Neural cell (in vitro differentiated cells): ENCODE results near the gene CCDC7. TPM values are rescaled to one million over a fixed set of nuclear protein-coding genes. Genes with fewer than 3 reads are reported as not detected.

ENCODE experiments used
- H2AFZ ChIP-seq: fragments of 200-600, 300-800 bp; sonication (generic), shearing (Covaris generic); 2 replicates; pipeline ENCODE4 v1.6.0; 2014; ENCODE audit warnings: low read depth, mild to moderate bottlenecking, antibody characterized with exemption, low read length, moderate library complexity
- H3F3A ChIP-seq: fragments of 200-600 bp; shearing (Covaris generic); 2 replicates; pipeline ENCODE4 v1.6.1; 2016; ENCODE audit warnings: mild to moderate bottlenecking, moderate library complexity, mixed read lengths, antibody characterized with exemption, low read length; ENCODE audit not compliant: insufficient read depth, poor library complexity, severe bottlenecking
- H3K27ac ChIP-seq: fragments of 200-600, 300-800 bp; sonication (generic), shearing (Covaris generic); 2 replicates; pipeline ENCODE4 v1.5.1; 2014; ENCODE audit warnings: mild to moderate bottlenecking, low read length, moderate library complexity
- H3K27me3 ChIP-seq: fragments of 300-800, 200-600 bp; sonication (generic), shearing (Covaris generic); 2 replicates; pipeline ENCODE4 v1.6.0; 2014; ENCODE audit warnings: mild to moderate bottlenecking, low read depth, low read length, moderate library complexity; ENCODE audit not compliant: insufficient read depth
- H3K36me3 ChIP-seq: fragments of 300-800, 200-600 bp; sonication (generic), shearing (Covaris generic); 2 replicates; pipeline ENCODE4 v1.5.1; 2014; ENCODE audit warnings: mild to moderate bottlenecking, antibody characterized with exemption, low read length, moderate library complexity; ENCODE audit not compliant: insufficient read depth
- H3K4me2 ChIP-seq: fragments of 300-800, 200-600 bp; sonication (generic), shearing (Covaris generic); 2 replicates; pipeline ENCODE4 v1.6.0; 2014; ENCODE audit warnings: mild to moderate bottlenecking, low read length
- H3K4me3 ChIP-seq: fragments of 300-800, 200-600 bp; sonication (generic), shearing (Covaris generic); 2 replicates; pipeline ENCODE4 v1.5.1; 2014; ENCODE audit warnings: mild to moderate bottlenecking, low read length, moderate library complexity
- H3K79me2 ChIP-seq: fragments of 200-600 bp; shearing (Covaris generic); replicated peaks from 2 replicates; pipeline ENCODE4 v1.6.0; 2014; ENCODE audit warnings: mild to moderate bottlenecking, low read length, moderate library complexity; ENCODE audit not compliant: insufficient read depth
- H3K9ac ChIP-seq: fragments of 300-800, 200-600 bp; sonication (generic), shearing (Covaris generic); 2 replicates; pipeline ENCODE4 v1.6.1; 2016; ENCODE audit warnings: mild to moderate bottlenecking, low read length, mixed read lengths
- H3K9me2 ChIP-seq: fragments of 200-600 bp; shearing (Covaris generic); 2 replicates; pipeline ENCODE4 v1.6.1; 2016; ENCODE audit warnings: mild to moderate bottlenecking, low read length, mixed read lengths; ENCODE audit not compliant: insufficient read depth
- H3K9me3 ChIP-seq: fragments of 200-600, 300-800 bp; sonication (generic), shearing (Covaris generic); 2 replicates; pipeline ENCODE4 v1.6.1; 2016; ENCODE audit warnings: mild to moderate bottlenecking, mixed run types, low read length, moderate library complexity, mixed read lengths
- H4K20me1 ChIP-seq: fragments of 200-600 bp; shearing (Covaris generic); 2 replicates; pipeline ENCODE4 v1.6.1; 2016; ENCODE audit warnings: mild to moderate bottlenecking, mixed run types; ENCODE audit not compliant: insufficient read depth
- CTCF ChIP-seq: fragments of 450-650 bp; IDR thresholded peaks from 2 replicates; pipeline ENCODE4 v1.5.1; 2014; ENCODE audit warnings: antibody characterized with exemption, mild to moderate bottlenecking, moderate library complexity; ENCODE audit not compliant: poor library complexity, severe bottlenecking
- EP300 ChIP-seq: fragments of 450-650 bp; conservative IDR thresholded peaks from 2 replicates; pipeline ENCODE4 v1.6.1; 2014; ENCODE audit warnings: antibody characterized with exemption, mild to moderate bottlenecking, moderate library complexity; ENCODE audit not compliant: poor library complexity, severe bottlenecking
- EZH2 ChIP-seq: fragments of 200-600, 300-800 bp; shearing (Covaris generic), sonication (generic); IDR thresholded peaks from 2 replicates; pipeline ENCODE4 v1.6.1; 2014; ENCODE audit warnings: antibody characterized with exemption, low read length, borderline replicate concordance, mild to moderate bottlenecking; ENCODE audit not compliant: insufficient read depth, poor library complexity, severe bottlenecking
- MXI1 ChIP-seq: fragments of 450-650 bp; conservative IDR thresholded peaks from 2 replicates; pipeline ENCODE4 v1.6.1; 2014; ENCODE audit warnings: antibody characterized with exemption, mild to moderate bottlenecking; ENCODE audit not compliant: poor library complexity, severe bottlenecking
- POLR2AphosphoS5 ChIP-seq: IDR thresholded peaks from 2 replicates; pipeline ENCODE4 v1.6.1; 2012
- RAD21 ChIP-seq: fragments of 450-650 bp; conservative IDR thresholded peaks from 2 replicates; pipeline ENCODE4 v1.6.1; 2014; ENCODE audit warnings: antibody characterized with exemption, mild to moderate bottlenecking, moderate library complexity
- SMC3 ChIP-seq: fragments of 450-650 bp; conservative IDR thresholded peaks from 2 replicates; pipeline ENCODE4 v1.6.1; 2014; ENCODE audit warnings: antibody characterized with exemption, mild to moderate bottlenecking, moderate library complexity; ENCODE audit not compliant: poor library complexity
- TAF1 ChIP-seq: IDR thresholded peaks from 2 replicates; pipeline ENCODE4 v1.6.1; 2012; ENCODE audit warnings: low read depth
- polyA plus RNA-seq: library from polyadenylated mRNA; depleted of rRNA; stranded (reverse); fragments of >200 nt; gene quantifications from 2 replicates; pipeline ENCODE4 v1.2.3, GENCODE V29; 2014
- TF ChIP-seq, protein P1 (sequence below): IDR thresholded peaks from 2 replicates; pipeline ENCODE4 v1.6.1; 2012; ENCODE audit warnings: borderline replicate concordance

CCDC7 gene
- polyA plus RNA-seq, 1 donor from 2014 or later, result 5.1 TPM

DNA sequence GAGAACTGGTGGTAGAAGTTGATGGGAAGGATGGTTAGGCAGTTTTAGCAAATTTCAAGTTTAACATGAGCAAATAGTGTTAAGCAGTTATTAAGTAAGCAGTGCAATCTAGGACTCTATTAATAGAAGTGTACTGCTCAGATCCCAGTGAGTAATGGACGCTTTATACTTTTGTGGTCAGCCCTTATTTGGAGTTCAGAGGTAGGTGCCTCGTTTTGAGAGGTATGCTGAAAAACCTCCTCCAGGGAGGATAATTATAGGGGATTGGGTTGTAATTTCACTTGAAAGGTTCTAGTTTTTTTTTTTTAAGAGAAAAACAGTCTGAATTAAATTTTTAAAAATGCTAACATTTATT is 33.5 kb upstream of the CCDC7 start:
- no peaks in the 10 kb centered on the region for H3K9me3 ChIP-seq
- no peaks in the 10 kb centered on the region for H3K79me2 ChIP-seq
- no peak overlapping the region for H3K4me3 ChIP-seq
- H2AFZ ChIP-seq, result no peak overlapping the region
- H3K36me3 ChIP-seq, result no peaks in the 10 kb centered on the region
- H4K20me1 ChIP-seq, result no peaks in the 10 kb centered on the region
- H3F3A ChIP-seq, result no peaks in the 10 kb centered on the region
- H3K9ac ChIP-seq, result no peak overlapping the region
- TF ChIP-seq RAD21 (no peak), EP300 (no peak), POLR2AphosphoS5 (no peak), MXI1 (no peak), EZH2 (no peak), TAF1 (no peak), CTCF (no peak), SMC3 (no peak)
- TF ChIP-seq, protein P1, sequence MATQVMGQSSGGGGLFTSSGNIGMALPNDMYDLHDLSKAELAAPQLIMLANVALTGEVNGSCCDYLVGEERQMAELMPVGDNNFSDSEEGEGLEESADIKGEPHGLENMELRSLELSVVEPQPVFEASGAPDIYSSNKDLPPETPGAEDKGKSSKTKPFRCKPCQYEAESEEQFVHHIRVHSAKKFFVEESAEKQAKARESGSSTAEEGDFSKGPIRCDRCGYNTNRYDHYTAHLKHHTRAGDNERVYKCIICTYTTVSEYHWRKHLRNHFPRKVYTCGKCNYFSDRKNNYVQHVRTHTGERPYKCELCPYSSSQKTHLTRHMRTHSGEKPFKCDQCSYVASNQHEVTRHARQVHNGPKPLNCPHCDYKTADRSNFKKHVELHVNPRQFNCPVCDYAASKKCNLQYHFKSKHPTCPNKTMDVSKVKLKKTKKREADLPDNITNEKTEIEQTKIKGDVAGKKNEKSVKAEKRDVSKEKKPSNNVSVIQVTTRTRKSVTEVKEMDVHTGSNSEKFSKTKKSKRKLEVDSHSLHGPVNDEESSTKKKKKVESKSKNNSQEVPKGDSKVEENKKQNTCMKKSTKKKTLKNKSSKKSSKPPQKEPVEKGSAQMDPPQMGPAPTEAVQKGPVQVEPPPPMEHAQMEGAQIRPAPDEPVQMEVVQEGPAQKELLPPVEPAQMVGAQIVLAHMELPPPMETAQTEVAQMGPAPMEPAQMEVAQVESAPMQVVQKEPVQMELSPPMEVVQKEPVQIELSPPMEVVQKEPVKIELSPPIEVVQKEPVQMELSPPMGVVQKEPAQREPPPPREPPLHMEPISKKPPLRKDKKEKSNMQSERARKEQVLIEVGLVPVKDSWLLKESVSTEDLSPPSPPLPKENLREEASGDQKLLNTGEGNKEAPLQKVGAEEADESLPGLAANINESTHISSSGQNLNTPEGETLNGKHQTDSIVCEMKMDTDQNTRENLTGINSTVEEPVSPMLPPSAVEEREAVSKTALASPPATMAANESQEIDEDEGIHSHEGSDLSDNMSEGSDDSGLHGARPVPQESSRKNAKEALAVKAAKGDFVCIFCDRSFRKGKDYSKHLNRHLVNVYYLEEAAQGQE, result no peak
- H3K27me3 ChIP-seq, result no peaks in the 10 kb centered on the region
- no peaks in the 10 kb centered on the region for H3K9me2 ChIP-seq
- H3K4me2 ChIP-seq, result no peak overlapping the region
- H3K27ac ChIP-seq, result no peak overlapping the region

DNA sequence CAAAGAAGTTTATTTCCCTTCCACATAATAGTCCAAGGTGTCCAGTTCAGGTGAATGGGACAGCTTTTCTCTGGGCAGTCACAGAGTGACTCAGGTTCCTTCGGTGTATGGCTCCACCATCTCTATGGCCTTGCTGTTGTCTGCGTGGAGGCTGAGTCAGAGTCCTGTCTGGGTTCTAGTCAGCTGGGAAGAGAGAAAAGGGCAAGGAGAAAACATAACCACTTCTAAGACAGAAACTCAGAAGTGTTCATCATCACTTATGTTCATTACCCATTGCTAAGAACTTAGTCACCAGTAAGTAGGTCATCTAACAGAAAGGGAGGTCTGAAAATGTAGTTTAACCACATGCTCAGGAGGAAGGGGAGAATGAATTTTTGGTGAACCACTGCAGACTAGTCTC is 32.4 kb upstream of the CCDC7 start:
- Histone ChIP-seq H3K4me3 (no peak overlapping the region), H3K9me3 (no peaks in the 10 kb centered on the region), H2AFZ (no peak overlapping the region), H3F3A (no peaks in the 10 kb centered on the region), H3K4me2 (no peak overlapping the region), H3K79me2 (no peaks in the 10 kb centered on the region), H4K20me1 (no peaks in the 10 kb centered on the region), H3K9me2 (no peaks in the 10 kb centered on the region), H3K27ac (no peak overlapping the region), H3K9ac (no peak overlapping the region), H3K36me3 (no peaks in the 10 kb centered on the region), H3K27me3 (no peaks in the 10 kb centered on the region)
- TF ChIP-seq EP300 (no peak), RAD21 (no peak), TAF1 (no peak), POLR2AphosphoS5 (no peak), MXI1 (no peak), CTCF (no peak), EZH2 (no peak), SMC3 (no peak)
- TF ChIP-seq, protein P1, result no peak
